HG03103 (cell line): ENCODE measurements around the gene GALK2.
"Not testable (repeated sequence)": the region's sequence is repeated elsewhere in the genome, so short reads cannot be mapped to it uniquely, and the experiment has no call there.

Source experiments
- ATAC-seq: cut with Tn5 transposase; IDR thresholded peaks from one replicate; pipeline ENCODE4 v1.9.1; 2021; ENCODE audit warnings: low read depth; ENCODE audit not compliant: unreplicated experiment

Gene GALK2

GRCh38 chr15:49315391-49315823 is 145.4 kb downstream of the GALK2 start:
- no peak for ATAC-seq

- no peak for ATAC-seq
Observed at GRCh38 chr15:49320351-49320750, 150.3 kb downstream of the GALK2 start.

- ATAC-seq: no peak
Observed at GRCh38 chr15:49323207-49323606, 153.2 kb downstream of the GALK2 start.

GRCh38 chr15:49327927-49328326 is 157.9 kb downstream of the GALK2 start:
- ATAC-seq: no peak

- ATAC-seq: no peak
Observed at GRCh38 chr15:49328941-49329340, 158.9 kb downstream of the GALK2 start.

- no peak for ATAC-seq
Observed at GRCh38 chr15:49330166-49330565, 160.1 kb downstream of the GALK2 start.

- no peak for ATAC-seq
Observed at GRCh38 chr15:49331442-49331841, 161.4 kb downstream of the GALK2 start.

- ATAC-seq: no peak
Observed at GRCh38 chr15:49331951-49332350, 161.9 kb downstream of the GALK2 start.

GRCh38 chr15:49339656-49340055 is 169.6 kb downstream of the GALK2 start:
- ATAC-seq: no peak

GRCh38 chr15:49343546-49343945 is 173.5 kb downstream of the GALK2 start:
- no peak for ATAC-seq

- not testable (repeated sequence) for ATAC-seq
Observed at GRCh38 chr15:49354439-49354838, 184.4 kb downstream of the GALK2 start.

- ATAC-seq: no peak
Observed at GRCh38 chr15:49361370-49361769, 191.3 kb downstream of the GALK2 start.

GRCh38 chr15:49366496-49366895 is 196.4 kb downstream of the GALK2 start:
- ATAC-seq: no peak

GRCh38 chr15:49370782-49371181 is 200.7 kb downstream of the GALK2 start:
- ATAC-seq: no peak

- ATAC-seq: no peak
Observed at GRCh38 chr15:49372366-49372765, 202.3 kb downstream of the GALK2 start.

GRCh38 chr15:49379996-49380395 is 209.9 kb downstream of the GALK2 start:
- no peak for ATAC-seq

- no peak for ATAC-seq
Observed at GRCh38 chr15:49380912-49381311, 210.9 kb downstream of the GALK2 start.
